OCI-LY1 (cell line): Measurements from ENCODE around the gene CYSRT1.

Experiments used
- H2AFZ ChIP-seq: fragments of 200-600 bp; sonication (generic), shearing (Covaris generic); 2 replicates; pipeline ENCODE4 v1.6.0; 2014; ENCODE audit warnings: antibody characterized with exemption, mild to moderate bottlenecking, low read length
- H3F3A ChIP-seq: fragments of 200-600 bp; sonication (generic), shearing (Covaris generic); 2 replicates; pipeline ENCODE4 v1.6.0; 2014; ENCODE audit warnings: mild to moderate bottlenecking, antibody characterized with exemption, low read length, moderate library complexity; ENCODE audit not compliant: insufficient read depth
- H3K27ac ChIP-seq: fragments of 200-600 bp; sonication (generic); 2 replicates; pipeline ENCODE4 v1.5.1; 2014; ENCODE audit warnings: low read length, mixed run types, mild to moderate bottlenecking, low read depth; ENCODE audit not compliant: poor library complexity, severe bottlenecking
- H3K27me3 ChIP-seq: fragments of 200-600 bp; sonication (generic); 2 replicates; pipeline ENCODE4 v1.6.0; 2014; ENCODE audit warnings: antibody characterized with exemption, mild to moderate bottlenecking, low read length, moderate library complexity; ENCODE audit not compliant: insufficient read depth
- H3K36me3 ChIP-seq: fragments of 200-600 bp; sonication (generic); 2 replicates; pipeline ENCODE4 v1.6.1; 2014; ENCODE audit warnings: mild to moderate bottlenecking, antibody characterized with exemption, low read length, moderate library complexity, mixed read lengths; ENCODE audit not compliant: insufficient read depth
- H3K4me1 ChIP-seq: fragments of 200-600 bp; sonication (generic); 2 replicates; pipeline ENCODE4 v1.5.1; 2014; ENCODE audit warnings: mild to moderate bottlenecking, low read length, moderate library complexity; ENCODE audit not compliant: insufficient read depth, severe bottlenecking
- H3K4me2 ChIP-seq: fragments of 200-600 bp; sonication (generic), shearing (Covaris generic); 2 replicates; pipeline ENCODE4 v1.6.1; 2014; ENCODE audit warnings: low read length
- H3K4me3 ChIP-seq: fragments of 200-600 bp; sonication (generic); 2 replicates; pipeline ENCODE4 v1.5.1; 2014; ENCODE audit warnings: low read length, low read depth, mild to moderate bottlenecking, mixed read lengths; ENCODE audit not compliant: poor library complexity, severe bottlenecking
- H3K79me2 ChIP-seq: fragments of 200-600 bp; shearing (Covaris generic); 2 replicates; pipeline ENCODE4 v1.6.1; 2016; ENCODE audit warnings: mixed run types, low read length, mixed read lengths; ENCODE audit not compliant: insufficient read depth
- H3K9ac ChIP-seq: fragments of 200-600 bp; sonication (generic), shearing (Covaris generic); 2 replicates; pipeline ENCODE4 v1.6.1; 2014; ENCODE audit warnings: mild to moderate bottlenecking, low read length, mixed read lengths
- H3K9me2 ChIP-seq: fragments of 200-600 bp; sonication (generic), shearing (Covaris generic); 2 replicates; pipeline ENCODE4 v1.6.1; 2014; ENCODE audit warnings: low read depth, mild to moderate bottlenecking, low read length, mixed read lengths
- H3K9me3 ChIP-seq: fragments of 200-600 bp; shearing (Covaris generic); 2 replicates; pipeline ENCODE4 v1.6.1; 2014; ENCODE audit warnings: low read length, mixed read lengths
- H4K20me1 ChIP-seq: fragments of 200-600 bp; sonication (generic), shearing (Covaris generic); 2 replicates; pipeline ENCODE4 v1.6.0; 2016; ENCODE audit warnings: mild to moderate bottlenecking, low read length; ENCODE audit not compliant: insufficient read depth
- EZH2 ChIP-seq: fragments of 200-600 bp; sonication (generic), shearing (Covaris generic); IDR thresholded peaks from 2 replicates; pipeline ENCODE4 v1.8.0; 2017; ENCODE audit warnings: borderline replicate concordance, mixed run types, mild to moderate bottlenecking, antibody characterized with exemption, low read length, moderate library complexity, mixed read lengths
- TF ChIP-seq, protein P1 (sequence below): fragments of 200-600 bp; sonication (generic), shearing (Covaris generic); IDR thresholded peaks from 2 replicates; pipeline ENCODE4 v1.5.1; 2017; ENCODE audit warnings: mild to moderate bottlenecking, antibody characterized with exemption, low read length, moderate library complexity, mixed read lengths

CYSRT1 gene

DNA sequence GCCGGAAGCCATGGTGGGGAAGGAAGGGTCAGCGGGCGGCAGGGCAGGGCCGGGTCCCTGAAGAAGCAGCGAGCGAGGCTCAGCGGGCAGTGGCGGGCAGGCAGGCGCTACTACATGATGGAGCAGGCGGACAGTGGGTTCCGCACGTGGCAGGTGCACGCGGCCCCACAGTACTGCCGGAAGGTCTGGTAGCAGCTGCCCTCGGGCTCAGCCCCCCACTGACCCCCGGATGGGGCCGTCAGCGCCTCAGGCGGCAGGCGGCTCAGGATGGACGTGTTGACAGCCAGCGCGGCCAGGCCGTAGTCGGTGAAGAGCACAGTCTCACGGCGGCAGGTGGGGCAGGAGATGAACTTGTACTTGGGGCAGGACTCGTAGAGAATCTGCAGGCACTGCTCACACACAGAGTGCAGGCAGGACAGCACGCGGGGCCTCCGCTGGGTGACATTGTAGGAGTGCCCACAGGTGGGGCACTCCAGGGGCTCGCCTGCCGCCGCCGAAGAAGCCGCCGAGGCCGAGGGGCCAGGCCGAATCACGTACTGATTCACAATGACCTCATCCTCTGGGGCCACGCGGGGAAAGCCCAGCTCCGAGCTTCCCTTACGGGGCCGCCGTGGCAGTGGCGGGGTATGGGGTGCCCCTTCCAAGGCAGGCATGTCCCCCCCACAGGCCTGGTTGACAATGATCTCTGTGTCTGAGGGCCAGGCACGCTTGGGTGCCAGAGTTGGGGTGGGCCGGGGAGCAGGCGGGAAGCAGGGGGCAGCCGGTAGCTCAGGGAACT lies 4.5 kb upstream of the CYSRT1 start:
- Histone ChIP-seq H3K4me2 (no peak overlapping the region), H3K79me2 (no peaks in the 10 kb centered on the region), H2AFZ (no peak overlapping the region), H3K4me1 (peaks cover 27% of the 10 kb centered on the region), H3K9me3 (no peaks in the 10 kb centered on the region), H3K9ac (no peak overlapping the region), H3K36me3 (peaks cover 6% of the 10 kb centered on the region; the same call in 1 of the 2 replicates), H3K27me3 (no peaks in the 10 kb centered on the region), H3K4me3 (no peak overlapping the region), H3K9me2 (no peaks in the 10 kb centered on the region), H3K27ac (no peak overlapping the region), H4K20me1 (no peaks in the 10 kb centered on the region), H3F3A (no peaks in the 10 kb centered on the region)
- TF ChIP-seq, protein P1, sequence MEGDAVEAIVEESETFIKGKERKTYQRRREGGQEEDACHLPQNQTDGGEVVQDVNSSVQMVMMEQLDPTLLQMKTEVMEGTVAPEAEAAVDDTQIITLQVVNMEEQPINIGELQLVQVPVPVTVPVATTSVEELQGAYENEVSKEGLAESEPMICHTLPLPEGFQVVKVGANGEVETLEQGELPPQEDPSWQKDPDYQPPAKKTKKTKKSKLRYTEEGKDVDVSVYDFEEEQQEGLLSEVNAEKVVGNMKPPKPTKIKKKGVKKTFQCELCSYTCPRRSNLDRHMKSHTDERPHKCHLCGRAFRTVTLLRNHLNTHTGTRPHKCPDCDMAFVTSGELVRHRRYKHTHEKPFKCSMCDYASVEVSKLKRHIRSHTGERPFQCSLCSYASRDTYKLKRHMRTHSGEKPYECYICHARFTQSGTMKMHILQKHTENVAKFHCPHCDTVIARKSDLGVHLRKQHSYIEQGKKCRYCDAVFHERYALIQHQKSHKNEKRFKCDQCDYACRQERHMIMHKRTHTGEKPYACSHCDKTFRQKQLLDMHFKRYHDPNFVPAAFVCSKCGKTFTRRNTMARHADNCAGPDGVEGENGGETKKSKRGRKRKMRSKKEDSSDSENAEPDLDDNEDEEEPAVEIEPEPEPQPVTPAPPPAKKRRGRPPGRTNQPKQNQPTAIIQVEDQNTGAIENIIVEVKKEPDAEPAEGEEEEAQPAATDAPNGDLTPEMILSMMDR: no peak
- no peak for TF ChIP-seq EZH2

DNA sequence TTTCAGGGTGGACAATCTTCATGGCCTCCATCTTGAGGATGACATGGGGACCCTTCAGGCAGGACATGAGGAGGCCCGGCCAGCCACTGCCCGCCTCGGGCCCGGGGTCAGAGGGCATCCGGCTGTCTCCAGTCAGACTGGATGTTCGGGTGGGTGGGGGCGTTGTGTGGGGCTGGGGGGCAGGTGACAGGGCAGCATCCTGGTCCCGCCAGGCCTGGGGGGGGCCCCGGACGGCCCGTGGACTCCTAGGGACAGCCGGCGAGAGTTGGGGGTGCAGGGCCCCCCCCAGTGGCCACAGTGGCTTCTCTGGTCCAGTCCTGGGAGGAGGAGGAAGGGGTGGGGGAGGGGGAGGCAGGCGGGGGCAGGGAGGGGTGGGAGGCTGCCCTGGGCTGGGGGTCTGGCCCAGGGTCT lies 3.9 kb upstream of the CYSRT1 start:
- Histone ChIP-seq H3K9me3 (no peaks in the 10 kb centered on the region), H4K20me1 (no peaks in the 10 kb centered on the region), H3K4me3 (no peak overlapping the region), H3K4me1 (peaks cover 27% of the 10 kb centered on the region), H2AFZ (no peak overlapping the region), H3K27me3 (no peaks in the 10 kb centered on the region), H3K36me3 (peaks cover 6% of the 10 kb centered on the region; the same call in 1 of the 2 replicates), H3K9me2 (no peaks in the 10 kb centered on the region), H3K9ac (no peak overlapping the region), H3F3A (no peaks in the 10 kb centered on the region), H3K4me2 (no peak overlapping the region), H3K27ac (no peak overlapping the region), H3K79me2 (no peaks in the 10 kb centered on the region)
- TF ChIP-seq, protein P1: no peak
- TF ChIP-seq EZH2: no peak

DNA sequence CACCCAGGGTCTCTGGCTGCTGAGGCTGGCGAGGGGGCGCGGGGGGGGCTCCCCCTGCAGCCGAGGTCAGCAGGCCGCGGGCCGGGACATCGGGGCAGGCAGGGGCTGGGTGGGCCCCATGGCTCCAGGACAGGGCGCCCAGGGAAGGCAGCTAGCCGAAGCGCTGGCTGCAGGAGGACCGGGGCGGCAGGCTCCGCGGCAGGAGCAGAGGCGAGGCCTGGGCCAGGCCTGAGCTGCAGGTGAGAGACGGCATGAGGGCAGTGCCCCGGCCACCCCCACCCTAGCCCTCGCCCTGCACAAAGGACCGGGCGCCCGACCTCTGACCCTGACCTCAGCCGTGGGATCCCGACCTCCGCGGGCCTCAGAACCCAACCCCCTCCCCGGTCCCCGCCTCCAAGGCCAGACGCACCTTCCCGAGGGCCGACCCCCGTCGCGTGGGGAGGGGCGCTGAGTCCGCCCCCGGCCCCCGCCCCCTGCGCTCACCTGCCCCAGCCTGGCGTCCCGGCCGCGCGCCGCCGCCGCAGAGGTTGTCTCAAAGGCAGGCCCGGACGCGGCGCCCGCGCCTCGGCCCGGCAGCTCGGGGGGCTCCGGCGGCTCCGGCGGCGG lies 3.4 kb upstream of the CYSRT1 start:
- H3K9me3 ChIP-seq: no peaks in the 10 kb centered on the region
- peak overlapping the region; percentile 51; the same call in 1 of the 2 replicates for H3K4me2 ChIP-seq
- TF ChIP-seq, protein P1: no peak
- TF ChIP-seq EZH2: no peak
- no peaks in the 10 kb centered on the region for H3K79me2 ChIP-seq
- peaks cover 26% of the 10 kb centered on the region for H3K4me1 ChIP-seq
- peaks cover 6% of the 10 kb centered on the region; the same call in 1 of the 2 replicates for H3K36me3 ChIP-seq
- no peaks in the 10 kb centered on the region for H3F3A ChIP-seq
- H3K9me2 ChIP-seq: no peaks in the 10 kb centered on the region
- H3K27ac ChIP-seq: no peak overlapping the region
- no peak overlapping the region for H3K9ac ChIP-seq
- no peaks in the 10 kb centered on the region for H3K27me3 ChIP-seq
- H4K20me1 ChIP-seq: no peaks in the 10 kb centered on the region
- no peak overlapping the region for H2AFZ ChIP-seq
- peak overlapping the region; percentile 47 for H3K4me3 ChIP-seq
